Measurements from ENCODE around the gene HAAO. TPM values are rescaled to one million over a fixed set of nuclear protein-coding genes. Genes with fewer than 3 reads are reported as not detected.

Gene HAAO
- total RNA-seq, 2 donors from 2014 or later, result 1.4 to 2.6 TPM

- peak; percentile 73 for DNase-seq (ENCODE audit: low spot score)
Measured at GRCh38 chr2:42810971-42811811, 18.8 kb upstream of the HAAO start.

GRCh38 chr2:42810121-42810970 is 18.0 kb upstream of the HAAO start:
- TF ChIP-seq CTCF (IDR thresholded peaks at IDR 0.05), result no peak
- H3K27me3 ChIP-seq, result no peaks in the 10 kb centered on the region
- no peaks in the 10 kb centered on the region for H3K9me3 ChIP-seq
- H3K4me1 ChIP-seq, result peaks cover 0 to 16% of the 10 kb centered on the region in 2 donors
- peak overlapping the region; percentile 99 to 100 for H3K27ac ChIP-seq
- DNase-seq (ENCODE audit: low spot score), result peak; percentile 98
- peak overlapping the region; percentile 68 to 71 for H3K4me3 ChIP-seq
- H3K36me3 ChIP-seq, result no peaks in the 10 kb centered on the region

More at GRCh38 chr2:42810971-42811811, 18.8 kb upstream of the HAAO start:
- Histone ChIP-seq H3K4me1 (peaks cover 0 to 16% of the 10 kb centered on the region in 2 donors), H3K9me3 (no peaks in the 10 kb centered on the region), H3K27me3 (no peaks in the 10 kb centered on the region), H3K27ac (peak overlapping the region; percentile 99 to 100), H3K36me3 (no peaks in the 10 kb centered on the region), H3K4me3 (peak overlapping the region; percentile 68 to 71)
- TF ChIP-seq CTCF (IDR thresholded peaks at IDR 0.05), result no peak

GRCh38 chr2:42809819-42810120 is 17.4 kb upstream of the HAAO start:
- Histone ChIP-seq H3K4me3 (peak overlapping the region; percentile 68 to 71), H3K27me3 (no peaks in the 10 kb centered on the region), H3K27ac (peak overlapping the region; percentile 99 to 100), H3K4me1 (peaks cover 0 to 16% of the 10 kb centered on the region in 2 donors), H3K9me3 (no peaks in the 10 kb centered on the region), H3K36me3 (no peaks in the 10 kb centered on the region)
- peak; percentile 87 for DNase-seq (ENCODE audit: low spot score)
- TF ChIP-seq CTCF (IDR thresholded peaks at IDR 0.05), result peak; percentile 33 to 39

GRCh38 chr2:42809131-42809818 is 16.9 kb upstream of the HAAO start:
- Histone ChIP-seq H3K4me1 (peaks cover 0 to 16% of the 10 kb centered on the region in 2 donors), H3K27me3 (no peaks in the 10 kb centered on the region), H3K9me3 (no peaks in the 10 kb centered on the region), H3K4me3 (peak overlapping the region; percentile 68 to 71), H3K27ac (peak overlapping the region; percentile 99 to 100), H3K36me3 (no peaks in the 10 kb centered on the region)
- TF ChIP-seq CTCF (IDR thresholded peaks at IDR 0.05), result no peak
- DNase-seq (ENCODE audit: low spot score), result no peak

GRCh38 chr2:42808301-42808700 is 15.9 kb upstream of the HAAO start:
- H3K9me3 ChIP-seq, result no peaks in the 10 kb centered on the region
- H3K36me3 ChIP-seq, result no peaks in the 10 kb centered on the region
- H3K4me3 ChIP-seq, result no peak overlapping the region
- H3K27me3 ChIP-seq, result no peaks in the 10 kb centered on the region
- H3K4me1 ChIP-seq, result peaks cover 0 to 16% of the 10 kb centered on the region in 2 donors
- no peak overlapping the region for H3K27ac ChIP-seq
- no peak for TF ChIP-seq CTCF (IDR thresholded peaks at IDR 0.05)
- DNase-seq (ENCODE audit: low spot score), result no peak

All from right atrium auricular region (tissue), 2 donors.